Esophagus muscularis mucosa (tissue), 4 donors: ENCODE measurements around the gene DDX56. TPM values are rescaled to one million over a fixed set of nuclear protein-coding genes. Genes with fewer than 3 reads are reported as not detected.

Experiments used
- DNase-seq: peaks from one replicate; pipeline ENCODE4 v3.0.0-alpha.2; 2017; ENCODE audit errors: extremely low spot score
- H3K27ac ChIP-seq, 4 donors: fragments of 200-600 bp; sonication (generic); replicated peaks in 1 of 4; 1 replicate in 3 of 4; 2 replicates in 1 of 4; pipeline ENCODE4 v1.5.1; 2016 to 2019; ENCODE audit warnings: mild to moderate bottlenecking in 1 of 4
- H3K27me3 ChIP-seq, 4 donors: fragments of 200-600 bp; sonication (generic); one replicate each; pipeline versions ENCODE4 v1.5.1 to v1.6.0; 2016 to 2019
- H3K36me3 ChIP-seq, 4 donors: fragments of 200-600 bp; sonication (generic); one replicate each; pipeline ENCODE4 v1.5.1; 2016 to 2019
- H3K4me1 ChIP-seq, 4 donors: fragments of 200-600 bp; sonication (generic); one replicate each; pipeline ENCODE4 v1.5.1; 2016 to 2019
- H3K4me3 ChIP-seq, 4 donors: fragments of 200-600 bp; sonication (generic); 1 replicate in 2 of 4; 2 replicates in 2 of 4; pipeline ENCODE4 v1.5.1; 2016 to 2019; ENCODE audit warnings: mild to moderate bottlenecking in 4 of 4, moderate library complexity in 1 of 4
- H3K9me3 ChIP-seq, 4 donors: fragments of 200-600 bp; sonication (generic); 1 replicate in 3 of 4; 2 replicates in 1 of 4; pipeline ENCODE4 v1.5.1; 2016 to 2019
- EP300 ChIP-seq: sonication (generic); formaldehyde crosslinking; IDR thresholded peaks from one replicate; pipeline ENCODE4 v1.6.1; 2017; ENCODE audit warnings: antibody characterized with exemption
- POLR2A ChIP-seq: fragments of 450-650 bp; IDR thresholded peaks from one replicate; pipeline ENCODE4 v1.6.1; 2017; ENCODE audit warnings: antibody characterized with exemption, moderate library complexity, mild to moderate bottlenecking, low read depth
- POLR2AphosphoS5 ChIP-seq, 2 donors: sonication (generic); formaldehyde crosslinking; IDR thresholded peaks; one replicate each; pipeline ENCODE4 v1.6.1; 2017; ENCODE audit warnings: antibody characterized with exemption in 2 of 2
- WGBS: methylation state at CpG from one replicate; pipeline ENCODE4 v1.1.5; 2018; 5-methylcytosine and 5-hydroxymethylcytosine counted together
- intact Hi-C: fragments of 100-400 bp; cut with DNase I; formaldehyde crosslinking; loops from one replicate; pipeline ENCODE4 v1.15.1; 2023
- total RNA-seq, 4 donors: library from RNA; depleted of rRNA; stranded (reverse); fragments of >200 nt; gene quantifications; one replicate each; pipeline versions ENCODE4 v1.1.0 to v1.2.1, GENCODE V29; 2016
- TF ChIP-seq, protein P1 (sequence below), 3 experiments: fragments of 200-600 bp in 2 of 3; fragments of 450-650 bp in 1 of 3; sonication (generic) in 2 of 3; IDR thresholded peaks; one replicate each; pipeline ENCODE4 v1.5.1; 2017 to 2019; ENCODE audit warnings: antibody characterized with exemption in 3 of 3, mild to moderate bottlenecking in 2 of 3, moderate library complexity in 1 of 3

Gene DDX56
- total RNA-seq, 4 donors from 2014 or later: 35.3 to 54.2 (median 49.4) TPM

DNA sequence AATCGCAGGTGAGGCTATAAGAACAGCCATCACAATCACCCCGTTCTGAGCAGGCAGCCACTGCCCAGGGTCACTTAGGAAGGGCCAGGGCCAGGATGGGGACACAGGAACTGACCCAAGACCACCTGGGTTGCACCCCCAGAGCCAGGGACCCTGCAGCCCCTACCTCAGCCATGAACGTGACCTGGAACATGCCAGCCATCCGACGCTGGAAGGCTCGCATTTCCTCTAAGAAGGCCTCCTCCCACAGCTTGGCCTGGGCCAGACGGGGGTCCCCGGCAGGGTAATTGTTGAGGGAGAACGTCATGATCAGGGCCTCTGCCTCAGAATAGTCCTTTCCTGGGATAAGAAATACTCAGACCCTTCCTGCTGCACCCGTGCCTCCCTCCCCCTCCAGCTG is 37.6 kb downstream of the DDX56 start:
- no peak overlapping the region for H3K27ac ChIP-seq
- H3K9me3 ChIP-seq: no peaks in the 10 kb centered on the region
- intact Hi-C loops: no loop called here
- no peak overlapping the region for H3K4me3 ChIP-seq
- 78% methylated on average over 10 of the region's 10 CpGs for WGBS
- DNase-seq: no peak
- H3K27me3 ChIP-seq: no peaks in the 10 kb centered on the region
- TF ChIP-seq, protein P1, sequence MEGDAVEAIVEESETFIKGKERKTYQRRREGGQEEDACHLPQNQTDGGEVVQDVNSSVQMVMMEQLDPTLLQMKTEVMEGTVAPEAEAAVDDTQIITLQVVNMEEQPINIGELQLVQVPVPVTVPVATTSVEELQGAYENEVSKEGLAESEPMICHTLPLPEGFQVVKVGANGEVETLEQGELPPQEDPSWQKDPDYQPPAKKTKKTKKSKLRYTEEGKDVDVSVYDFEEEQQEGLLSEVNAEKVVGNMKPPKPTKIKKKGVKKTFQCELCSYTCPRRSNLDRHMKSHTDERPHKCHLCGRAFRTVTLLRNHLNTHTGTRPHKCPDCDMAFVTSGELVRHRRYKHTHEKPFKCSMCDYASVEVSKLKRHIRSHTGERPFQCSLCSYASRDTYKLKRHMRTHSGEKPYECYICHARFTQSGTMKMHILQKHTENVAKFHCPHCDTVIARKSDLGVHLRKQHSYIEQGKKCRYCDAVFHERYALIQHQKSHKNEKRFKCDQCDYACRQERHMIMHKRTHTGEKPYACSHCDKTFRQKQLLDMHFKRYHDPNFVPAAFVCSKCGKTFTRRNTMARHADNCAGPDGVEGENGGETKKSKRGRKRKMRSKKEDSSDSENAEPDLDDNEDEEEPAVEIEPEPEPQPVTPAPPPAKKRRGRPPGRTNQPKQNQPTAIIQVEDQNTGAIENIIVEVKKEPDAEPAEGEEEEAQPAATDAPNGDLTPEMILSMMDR (IDR thresholded peaks at IDR 0.05): no peak
- TF ChIP-seq POLR2AphosphoS5 (IDR thresholded peaks at IDR 0.05): no peak
- TF ChIP-seq POLR2A: no peak
- no peak for TF ChIP-seq EP300
- H3K4me1 ChIP-seq: no peaks in the 10 kb centered on the region
- no peaks in the 10 kb centered on the region for H3K36me3 ChIP-seq

DNA sequence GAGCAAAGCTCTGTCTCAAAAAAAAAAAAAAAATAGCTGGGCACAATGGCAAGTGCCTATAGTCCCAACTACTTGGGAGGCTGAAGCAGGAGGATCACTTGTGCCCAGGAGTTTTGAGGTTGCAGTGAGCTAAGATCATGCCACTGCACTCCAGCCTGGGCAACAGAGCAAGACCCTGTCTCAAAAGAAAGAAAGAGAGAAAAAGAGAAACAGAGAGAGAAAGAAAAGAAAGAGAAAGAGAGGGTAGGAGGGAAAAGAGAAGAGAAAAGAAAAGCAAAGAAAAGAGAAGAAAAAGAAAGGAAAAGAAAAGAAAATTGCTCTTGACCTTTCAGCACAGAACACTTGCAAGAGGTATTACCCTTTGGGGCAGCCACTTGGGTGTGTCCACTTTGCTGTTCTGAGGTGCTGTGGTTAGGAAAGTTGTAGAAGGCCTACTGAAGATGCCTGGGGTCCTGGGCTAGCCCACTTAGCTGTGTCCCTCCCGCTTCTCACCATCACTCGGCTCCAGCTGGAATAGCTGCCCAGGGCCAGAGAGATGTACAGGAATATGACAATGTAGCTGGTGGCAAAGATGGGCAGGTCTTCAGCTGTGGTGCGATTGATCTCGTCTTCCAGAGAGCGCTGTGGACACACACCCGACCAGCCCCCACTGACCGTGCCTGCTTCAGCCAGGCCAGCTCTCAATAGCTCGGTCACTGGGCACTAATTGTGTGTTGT is 38.2 kb downstream of the DDX56 start:
- Histone ChIP-seq H3K9me3 (no peaks in the 10 kb centered on the region), H3K4me1 (no peaks in the 10 kb centered on the region), H3K36me3 (no peaks in the 10 kb centered on the region), H3K27me3 (no peaks in the 10 kb centered on the region), H3K27ac (no peak overlapping the region), H3K4me3 (no peak overlapping the region)
- TF ChIP-seq POLR2A (no peak), POLR2AphosphoS5 (IDR thresholded peaks at IDR 0.05) (no peak), EP300 (no peak)
- TF ChIP-seq, protein P1 (IDR thresholded peaks at IDR 0.05): no peak
- DNase-seq: no peak
- 94% methylated on average over 8 of the region's 8 CpGs for WGBS
- intact Hi-C loops: no loop called here

DNA sequence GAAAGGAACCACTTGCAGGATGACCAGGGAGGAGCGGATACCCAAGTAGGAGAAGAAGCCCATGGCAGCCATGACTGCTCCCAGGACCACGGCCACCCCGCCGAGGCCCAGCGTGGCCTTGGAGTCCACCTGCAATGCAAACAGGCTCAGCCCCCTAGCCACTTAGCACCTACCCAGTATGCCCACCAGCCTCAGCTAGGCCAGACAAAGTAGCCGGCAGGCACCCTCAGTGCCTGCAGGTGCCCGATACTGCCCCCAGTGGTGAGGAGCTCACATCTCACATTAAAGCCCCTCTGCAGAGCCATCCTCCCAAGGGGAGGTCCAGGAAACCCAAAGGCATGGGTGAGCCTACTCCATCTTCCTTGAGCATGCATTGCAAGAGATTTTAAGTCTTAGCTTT is 39.2 kb downstream of the DDX56 start:
- H3K4me3 ChIP-seq: no peak overlapping the region
- no peak for DNase-seq
- TF ChIP-seq, protein P1 (IDR thresholded peaks at IDR 0.05): peak in 2 of 3 experiments; percentile 11 to 44
- TF ChIP-seq POLR2A: no peak
- H3K4me1 ChIP-seq: no peaks in the 10 kb centered on the region
- no peaks in the 10 kb centered on the region for H3K27me3 ChIP-seq
- no CpG with 5 or more reads among the region's 7 CpGs for WGBS
- no peaks in the 10 kb centered on the region for H3K36me3 ChIP-seq
- no peak overlapping the region for H3K27ac ChIP-seq
- intact Hi-C loops: no loop called here
- no peaks in the 10 kb centered on the region for H3K9me3 ChIP-seq

DNA sequence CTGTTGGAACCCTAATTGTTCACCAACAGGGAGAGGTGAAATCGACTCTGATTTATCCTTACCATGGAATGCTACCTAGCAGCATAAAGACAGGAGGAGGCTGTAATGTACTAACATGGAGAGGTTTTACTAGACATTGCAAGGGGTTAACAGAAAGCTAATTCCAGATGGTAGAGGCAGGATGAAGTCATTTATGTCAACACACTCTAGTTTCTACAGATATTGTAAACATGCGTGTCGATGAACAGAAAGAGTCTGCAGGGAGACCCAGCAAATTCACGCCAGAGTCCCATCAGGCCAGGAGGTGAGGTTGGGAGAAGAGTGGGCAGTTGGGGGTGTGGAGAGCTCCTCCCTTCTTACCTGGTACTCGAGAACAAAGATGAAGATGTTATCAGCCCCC is 39.6 kb downstream of the DDX56 start:
- Histone ChIP-seq H3K4me1 (no peaks in the 10 kb centered on the region), H3K27me3 (no peaks in the 10 kb centered on the region), H3K9me3 (no peaks in the 10 kb centered on the region), H3K27ac (no peak overlapping the region), H3K4me3 (no peak overlapping the region), H3K36me3 (no peaks in the 10 kb centered on the region)
- DNase-seq: no peak
- intact Hi-C loops: no loop called here
- no peak for TF ChIP-seq POLR2A
- TF ChIP-seq EP300: no peak
- TF ChIP-seq, protein P1 (IDR thresholded peaks at IDR 0.05): no peak
- no peak for TF ChIP-seq POLR2AphosphoS5 (IDR thresholded peaks at IDR 0.05)
- 53% methylated on average over 5 of the region's 5 CpGs for WGBS
